ENCODE data around the gene NCKIPSD.

NCKIPSD gene

DNA sequence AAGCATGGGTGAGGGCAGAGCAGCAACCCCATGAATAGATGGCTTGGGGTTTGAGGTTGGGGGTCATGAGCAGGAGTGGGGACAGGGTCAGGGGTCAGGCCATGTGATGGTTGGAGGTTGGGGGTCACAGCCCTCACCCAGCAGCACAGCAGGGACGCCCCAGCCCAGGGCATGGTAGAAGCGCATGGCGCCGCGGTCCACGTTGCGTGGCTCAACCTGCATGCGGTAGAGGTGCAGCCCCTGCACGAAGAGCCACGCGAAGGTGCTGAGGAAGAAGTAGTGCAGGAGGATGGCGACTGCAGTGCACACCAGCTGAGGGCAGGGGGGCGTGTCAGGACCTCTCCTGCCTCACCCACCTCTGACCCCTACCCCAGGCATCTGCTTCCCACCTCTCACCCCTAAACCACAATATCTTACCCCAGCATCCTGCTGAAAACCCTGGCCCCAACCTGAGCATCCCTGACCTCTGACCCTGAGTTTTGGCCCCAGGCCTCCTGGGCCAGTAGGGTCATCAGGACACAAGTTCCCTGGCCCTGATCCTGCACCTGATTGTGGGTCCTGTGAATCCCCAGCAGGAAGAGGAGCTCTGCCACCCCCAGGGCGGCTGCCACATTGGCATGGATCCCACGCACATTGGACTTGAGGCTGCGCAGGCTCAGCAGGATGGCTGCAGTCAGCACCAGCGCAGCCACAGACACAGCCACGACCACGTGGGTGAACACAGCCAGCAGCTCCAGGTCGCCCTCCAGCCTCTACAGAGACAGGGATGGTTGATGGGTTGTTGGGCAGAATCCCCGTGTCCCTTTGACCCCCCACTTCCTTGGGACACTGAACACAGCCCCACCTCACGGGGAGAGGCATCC is 40.6 kb downstream of the NCKIPSD start:
- no peak for ATAC-seq

DNA sequence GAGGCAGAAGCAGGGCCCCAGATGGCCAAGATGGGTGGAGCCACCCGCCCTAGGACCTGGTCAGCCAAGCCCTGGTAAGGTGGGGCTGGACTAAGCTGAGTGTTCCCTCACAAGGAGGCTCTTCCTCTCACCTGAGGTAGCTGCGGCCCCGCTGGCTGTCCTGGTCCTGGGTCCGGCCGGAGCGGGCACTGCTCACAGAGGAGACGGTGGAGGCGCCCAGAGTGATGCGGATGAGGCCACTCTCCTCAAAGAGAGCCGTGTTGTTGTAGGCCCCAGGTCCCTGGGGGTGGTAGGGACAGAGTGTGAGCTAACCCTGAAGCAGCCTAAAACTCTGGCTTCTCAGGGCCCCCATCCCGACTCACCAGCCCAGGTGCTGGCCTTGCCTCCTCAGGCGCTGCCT is 43.1 kb downstream of the NCKIPSD start:
- no peak for ATAC-seq

DNA sequence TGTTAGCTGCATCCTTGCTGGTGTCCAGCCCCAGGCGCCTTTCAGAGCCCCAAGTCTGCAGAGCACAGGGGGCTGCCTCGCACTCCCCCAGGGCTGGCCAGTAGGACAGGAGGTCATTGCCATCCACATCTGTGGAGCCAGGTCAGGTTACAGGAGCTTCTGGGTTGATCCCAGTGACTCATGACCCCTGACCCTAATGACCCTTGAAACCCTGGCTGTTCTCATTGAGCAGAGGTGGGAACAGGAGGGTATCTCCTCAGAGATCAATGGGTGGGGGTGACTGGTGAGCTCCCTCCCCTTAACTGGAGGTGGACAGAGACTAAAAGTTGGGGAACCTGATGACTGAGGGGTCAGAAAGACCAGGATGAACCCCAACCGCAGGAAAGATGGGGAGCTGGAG is 44.3 kb downstream of the NCKIPSD start:
- ATAC-seq, result no peak

DNA sequence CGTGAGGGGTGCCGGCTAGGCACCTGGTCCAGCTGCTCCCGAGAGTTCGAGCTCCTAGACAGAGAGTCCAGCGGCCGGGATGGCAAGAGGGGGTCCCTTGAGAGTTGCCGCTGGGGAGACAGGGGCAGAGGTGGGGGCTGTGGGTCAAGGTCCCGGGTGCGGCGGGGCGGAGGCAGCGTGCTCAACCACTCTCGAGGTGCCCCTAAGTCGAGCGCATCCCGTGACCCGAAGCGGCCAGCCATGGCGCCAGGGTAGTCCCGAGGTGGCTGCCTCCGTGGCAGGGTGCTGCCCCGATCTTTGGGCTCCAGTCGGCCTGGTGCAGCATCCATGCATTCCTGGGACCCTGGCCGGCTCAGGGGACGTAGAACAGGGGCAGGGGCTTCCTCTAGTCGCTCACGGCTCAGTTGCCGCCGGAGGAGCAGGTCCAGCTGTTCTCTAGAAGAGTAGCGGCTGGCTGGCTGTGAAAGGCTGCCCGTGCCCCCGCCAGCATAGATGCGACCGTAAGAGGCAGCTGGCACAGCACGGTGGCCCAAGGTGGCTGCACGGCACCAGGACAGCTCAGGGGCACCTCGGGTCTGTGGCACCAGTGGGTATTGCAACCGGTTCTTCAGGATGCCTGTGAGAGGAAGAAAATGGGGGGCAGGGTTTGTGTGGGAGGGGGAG is 45.6 kb downstream of the NCKIPSD start:
- ATAC-seq, result no peak

DNA sequence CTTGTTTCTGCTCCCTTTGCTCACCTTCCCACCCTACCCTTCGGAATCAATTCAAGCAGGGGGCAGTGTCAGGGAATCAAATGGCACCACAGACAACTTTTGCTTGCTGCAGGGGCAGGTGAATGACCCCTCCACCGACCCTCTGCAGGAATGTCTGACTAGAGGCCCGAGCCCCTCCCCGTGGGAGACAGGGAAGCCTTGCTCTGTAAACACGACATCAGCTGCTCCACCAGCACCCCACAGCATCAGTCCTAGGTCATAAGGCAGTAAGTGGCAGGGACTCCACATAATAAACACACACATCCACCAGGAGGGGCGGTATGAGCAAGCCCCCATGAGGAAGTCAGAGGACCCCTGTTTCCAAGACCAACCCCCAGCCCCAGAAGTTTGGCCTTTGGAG is 48.4 kb downstream of the NCKIPSD start:
- ATAC-seq, result no peak

DNA sequence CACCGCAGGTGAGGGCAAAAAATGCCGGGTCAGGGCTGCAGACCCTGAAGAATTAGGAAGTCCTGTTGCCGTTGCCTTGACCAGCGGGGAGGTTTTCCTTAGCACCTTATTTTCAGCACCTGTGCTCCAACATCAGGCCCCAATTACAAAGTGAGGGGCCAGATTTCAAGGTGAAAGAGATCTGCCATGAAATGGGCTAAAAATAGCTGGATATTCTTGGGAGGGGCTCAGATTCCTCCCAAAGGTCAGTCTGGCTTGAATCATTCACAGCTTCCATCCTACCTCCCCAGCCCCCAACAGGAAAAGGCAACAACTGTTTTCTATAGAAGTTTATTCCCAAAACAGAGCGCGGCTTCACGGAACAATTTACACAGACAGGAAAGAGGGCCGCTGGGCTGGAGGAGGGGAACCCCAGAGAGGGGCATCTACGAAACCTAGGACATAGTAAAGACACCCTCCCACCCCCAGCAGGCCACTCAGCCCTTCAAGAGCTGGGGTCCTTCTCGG is 49.5 kb downstream of the NCKIPSD start:
- no peak for ATAC-seq

DNA sequence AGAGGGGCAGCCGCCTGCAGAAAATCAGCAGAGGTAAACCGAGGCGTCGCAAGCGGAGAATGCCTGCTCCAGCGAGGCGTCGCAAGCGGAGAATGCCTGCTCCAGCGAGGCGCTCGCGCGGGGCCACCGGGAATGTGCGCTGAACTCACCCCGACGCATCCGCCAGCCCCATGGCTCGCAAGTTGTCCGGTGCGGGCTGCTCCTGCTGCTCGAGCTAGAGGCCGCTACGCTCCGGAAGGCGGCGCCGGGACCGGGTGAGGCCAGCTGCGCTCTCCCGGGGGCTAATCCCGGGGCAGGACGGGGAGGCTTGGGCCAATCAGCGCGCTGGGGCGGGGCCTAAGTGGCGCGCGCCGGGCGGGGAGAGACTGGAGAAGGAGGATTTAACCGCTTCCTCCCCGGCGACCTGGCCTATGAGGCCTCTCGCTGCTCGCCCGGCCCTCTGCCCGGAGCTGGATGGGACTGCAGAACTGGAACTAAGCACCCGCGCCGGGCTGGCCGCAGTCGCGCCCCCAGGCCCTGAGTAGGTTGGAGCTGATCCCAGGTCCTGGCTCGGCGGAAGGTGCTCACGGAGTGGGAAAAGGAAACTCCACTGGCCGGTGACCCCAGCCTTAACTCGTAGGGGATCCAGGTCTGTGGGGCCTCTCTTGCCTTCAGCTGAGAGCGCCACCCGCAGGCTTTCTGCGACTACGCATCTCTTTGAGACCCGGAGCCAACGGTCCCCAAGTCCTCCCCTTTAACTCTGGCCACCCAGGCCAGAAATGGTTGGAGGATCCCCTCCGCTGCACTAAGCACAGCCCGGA is 50.3 kb downstream of the NCKIPSD start, which contains the start of gene SLC26A6:
Gene SLC26A6, minus strand, starts transcription at position 240 of the 800 bp plus-strand sequence. Its CDS starts 68 bp downstream, at position 172.
- peak; percentile 96 to 97 for ATAC-seq

DNA sequence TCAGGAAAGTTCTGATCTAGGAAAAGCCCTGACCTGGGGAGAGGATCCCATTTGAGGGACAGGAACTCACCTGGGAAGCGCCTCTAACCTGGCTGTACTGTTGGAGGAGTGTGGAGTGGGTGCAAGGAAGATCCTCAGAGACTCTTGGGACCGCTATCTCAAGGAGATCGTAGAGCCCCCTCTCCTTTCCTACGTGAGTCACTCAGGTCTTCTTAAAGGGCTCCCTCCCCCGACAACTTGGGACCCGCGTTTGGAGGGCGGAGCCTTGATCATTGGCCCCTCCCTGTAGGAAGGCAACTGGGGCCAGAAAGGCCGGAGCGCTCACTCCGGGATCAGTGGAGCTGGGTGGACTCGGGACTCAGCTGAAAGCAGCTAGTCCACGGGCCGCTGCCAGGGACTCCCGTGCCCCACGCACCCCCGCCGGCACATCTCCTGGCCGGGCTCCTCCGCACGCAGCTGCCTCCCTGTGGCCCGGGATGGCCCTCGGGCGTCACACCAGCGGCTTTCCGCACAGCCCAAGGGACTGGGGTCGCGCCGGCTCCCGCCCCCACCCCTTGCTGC is 51.0 kb downstream of the NCKIPSD start:
- ATAC-seq, result peak; percentile 15 to 35

DNA sequence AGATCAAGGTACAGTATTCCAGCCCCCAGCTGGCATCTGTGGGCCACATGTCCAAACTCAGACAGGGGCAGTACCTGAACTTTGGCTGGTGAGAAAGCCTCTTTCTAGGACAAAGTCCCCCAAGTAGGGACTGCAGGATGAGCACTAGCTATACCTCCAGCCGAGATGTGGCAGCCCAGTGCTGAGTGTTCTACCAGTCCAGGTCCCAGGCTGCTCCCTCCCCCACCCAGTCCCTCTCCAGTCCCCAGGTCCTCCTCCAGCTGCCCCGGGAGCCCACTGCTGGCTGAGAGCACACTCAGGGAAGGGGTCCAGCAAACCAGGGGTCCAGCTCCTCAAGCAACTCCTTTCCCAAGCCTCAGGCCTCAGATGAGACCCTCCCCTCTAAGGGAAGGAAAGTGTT is 52.0 kb downstream of the NCKIPSD start:
- ATAC-seq, result no peak

DNA sequence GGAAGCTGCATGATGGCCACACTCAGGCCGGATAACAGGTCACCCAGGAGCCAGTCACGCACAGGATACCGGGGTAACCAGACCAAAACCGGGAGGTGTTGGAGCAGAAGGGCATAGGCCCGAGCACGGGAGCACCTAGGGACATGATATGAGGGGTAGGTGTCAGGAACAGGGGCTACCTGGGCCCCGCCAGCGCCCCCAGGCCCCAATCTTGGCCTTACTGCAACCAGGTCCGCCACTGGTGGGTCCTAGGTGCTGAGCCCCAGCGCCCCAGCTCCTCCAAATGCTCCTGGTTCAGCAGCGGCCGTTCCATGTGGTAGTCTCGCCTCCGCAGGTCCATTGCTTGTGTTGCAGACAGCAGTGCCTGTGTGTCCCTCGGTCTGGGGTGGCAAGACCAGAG is 52.5 kb downstream of the NCKIPSD start:
- no peak for ATAC-seq

DNA sequence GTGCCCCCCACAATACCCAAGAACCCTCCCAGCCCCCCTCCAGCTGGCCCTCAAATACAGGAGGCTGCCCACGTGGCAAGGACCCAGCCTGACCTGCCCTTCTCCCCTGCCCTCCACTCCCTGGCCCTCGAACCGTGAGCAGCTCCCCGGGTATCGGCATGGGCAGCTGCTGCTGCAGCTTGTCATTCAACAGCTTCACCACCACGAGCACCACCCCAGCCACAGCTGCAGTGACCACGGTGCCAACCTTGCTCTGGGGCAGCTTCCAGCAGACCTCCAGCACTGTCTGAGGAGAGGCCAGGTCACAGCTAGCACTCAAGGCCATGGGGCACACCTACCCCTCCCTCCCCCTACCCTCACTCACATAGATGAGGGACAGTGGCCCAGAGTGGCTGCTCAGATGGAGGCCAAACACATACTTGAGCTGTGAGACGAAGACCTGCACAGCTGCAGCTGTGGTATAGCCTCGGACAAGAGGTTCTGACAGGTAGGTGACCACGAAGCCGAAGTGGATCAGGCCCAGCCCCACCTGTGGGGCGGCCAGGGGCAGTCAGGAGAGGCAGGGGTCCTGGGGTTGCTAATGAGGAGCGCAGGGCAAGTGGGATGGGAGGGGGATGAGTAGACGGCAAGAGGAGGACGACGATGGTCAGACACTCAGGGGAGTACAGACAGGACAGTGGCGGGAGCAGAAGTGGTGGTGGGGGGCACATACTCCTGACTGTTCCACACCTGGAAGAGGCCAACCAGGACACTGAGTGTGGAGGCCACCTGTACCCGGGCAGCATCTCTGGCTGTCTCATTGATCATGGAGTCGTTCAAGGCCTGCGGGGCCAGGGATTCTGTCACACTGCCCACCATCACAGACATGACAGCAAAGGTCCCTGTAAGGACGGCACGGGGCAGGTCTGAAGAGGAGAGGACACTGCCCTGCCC is 53.9 kb downstream of the NCKIPSD start:
- no peak for ATAC-seq

DNA sequence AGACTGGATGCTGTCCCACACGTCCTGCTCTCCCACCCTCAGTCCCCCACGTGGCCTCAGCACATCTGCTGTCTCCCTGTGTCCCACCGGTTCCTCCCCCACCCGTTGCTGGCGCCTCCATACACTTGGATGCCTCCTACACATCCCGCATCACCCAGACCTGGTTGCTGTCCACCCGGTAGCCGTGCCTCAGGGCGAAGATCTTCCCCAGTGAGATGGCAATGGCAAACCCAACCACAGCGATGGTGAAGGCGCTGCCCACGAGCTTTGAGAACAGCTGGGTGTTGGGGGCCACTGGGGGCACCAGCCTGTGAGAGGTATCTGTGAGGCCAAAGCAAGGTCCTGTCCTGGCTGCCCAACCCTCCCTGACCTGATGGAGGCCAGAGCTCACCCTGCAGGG is 54.9 kb downstream of the NCKIPSD start:
- no peak for ATAC-seq

DNA sequence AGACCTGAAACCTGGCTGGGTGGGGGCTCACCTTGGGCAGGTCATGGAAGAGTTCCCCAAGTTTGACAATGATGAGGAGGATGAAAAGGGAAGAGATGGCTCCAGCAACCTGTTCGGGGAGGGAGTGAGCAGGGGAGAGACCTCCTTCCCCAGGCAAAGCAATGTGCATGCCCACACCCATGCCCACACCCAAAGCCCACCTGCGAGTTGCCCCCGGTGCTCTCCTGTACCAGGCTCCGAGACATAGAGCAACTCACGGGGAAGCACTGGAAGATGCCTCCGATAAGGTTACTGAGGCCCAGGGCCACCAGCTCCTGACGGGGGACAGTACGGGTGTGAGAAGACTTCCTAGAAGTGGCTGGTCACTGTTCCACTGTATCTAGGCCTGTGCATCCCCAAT is 55.3 kb downstream of the NCKIPSD start:
- no peak for ATAC-seq

DNA sequence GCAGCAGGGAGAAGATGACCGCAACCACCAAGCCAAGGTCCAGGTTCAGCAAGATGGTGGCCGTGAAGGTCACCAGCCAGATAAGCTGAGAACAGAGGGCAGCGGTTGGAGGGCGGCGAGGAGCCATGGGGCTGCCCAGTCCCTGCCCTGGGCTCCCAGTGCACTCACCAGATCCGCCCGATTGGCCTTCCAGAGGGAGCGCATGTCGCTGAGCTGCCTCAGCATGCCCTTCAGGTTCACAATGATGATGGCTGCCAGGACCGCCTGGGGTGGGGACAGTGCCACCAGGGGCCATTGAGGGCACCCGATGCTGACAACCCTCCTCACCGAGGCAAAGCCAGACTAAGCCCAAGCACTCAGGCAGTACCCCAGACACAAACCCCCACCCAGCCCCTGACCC is 55.8 kb downstream of the NCKIPSD start:
- no peak for ATAC-seq

DNA sequence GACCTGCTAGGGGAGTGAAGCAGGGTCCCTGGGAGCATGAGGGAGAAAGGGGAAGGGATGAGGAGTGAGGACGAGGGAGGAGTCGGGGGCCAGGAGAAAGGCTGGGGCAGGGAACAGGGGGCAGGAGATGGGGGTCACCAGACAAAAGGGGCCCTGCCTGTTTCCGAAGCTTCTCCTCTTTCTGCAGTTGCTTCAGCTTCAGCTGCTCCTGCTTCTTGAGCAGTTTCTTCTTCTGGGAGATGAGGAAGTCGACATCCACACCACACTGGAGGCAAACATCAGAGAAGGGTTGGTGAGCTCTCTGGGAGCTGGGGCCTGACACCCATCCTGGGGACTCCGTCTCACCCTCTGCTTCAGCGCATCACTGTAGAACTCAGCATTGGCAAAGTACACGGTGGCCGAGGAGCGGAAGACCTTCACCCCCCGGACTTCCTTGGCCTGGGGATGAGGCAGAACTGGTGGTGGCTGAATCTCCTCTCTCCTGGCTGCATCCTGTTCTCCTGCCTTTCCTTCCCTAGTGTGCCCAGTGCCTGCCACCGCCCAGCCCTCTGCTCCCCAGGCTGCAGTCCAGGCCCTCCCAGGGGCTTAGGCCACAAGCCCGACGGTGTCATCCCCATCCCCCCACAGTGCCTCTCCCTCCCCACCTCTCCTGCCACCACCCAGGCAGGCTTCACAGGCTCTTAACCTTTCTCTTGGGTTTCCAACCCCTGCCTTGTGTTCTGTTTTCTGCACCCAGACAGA is 57.3 kb downstream of the NCKIPSD start:
- ATAC-seq, result no peak

DNA sequence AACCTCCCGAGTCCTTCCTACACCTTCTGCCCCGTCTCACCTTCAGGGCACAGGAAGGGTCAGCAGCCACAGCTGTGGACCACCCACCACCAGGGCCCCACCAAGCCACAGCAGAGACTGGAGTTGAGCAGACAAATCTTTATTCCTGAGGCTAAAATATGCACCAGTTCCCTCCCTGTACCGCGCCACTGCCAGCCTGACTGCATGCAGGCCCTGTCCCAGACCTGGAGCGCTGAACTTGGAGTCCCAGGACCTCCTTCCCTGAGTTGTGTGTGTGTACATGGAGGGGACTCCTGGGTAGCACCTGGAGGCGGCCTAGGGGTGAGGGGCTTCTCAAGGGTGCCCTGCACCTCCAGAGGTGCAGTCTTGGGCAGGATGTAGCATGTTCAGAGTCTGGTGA is 60.1 kb downstream of the NCKIPSD start:
- no peak for ATAC-seq

DNA sequence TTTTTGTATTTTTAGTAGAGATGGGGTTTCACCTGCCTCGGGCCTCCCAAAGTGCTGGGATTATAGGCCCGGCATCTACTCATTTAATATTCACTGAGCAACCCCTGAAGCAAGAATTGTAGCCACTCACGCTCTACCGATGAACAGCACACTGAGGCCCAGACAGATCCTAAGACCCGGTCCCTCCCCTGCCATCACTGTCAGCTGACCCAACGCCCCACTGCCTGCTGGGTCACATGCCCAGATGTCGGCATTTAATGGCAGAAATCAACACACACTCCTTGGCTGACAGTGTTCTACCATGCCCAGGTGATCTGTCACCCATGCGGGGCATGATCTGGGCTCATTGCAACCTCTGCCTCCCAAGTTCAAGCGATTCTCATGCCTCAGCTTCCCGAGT is 60.9 kb downstream of the NCKIPSD start:
- ATAC-seq, result no peak

DNA sequence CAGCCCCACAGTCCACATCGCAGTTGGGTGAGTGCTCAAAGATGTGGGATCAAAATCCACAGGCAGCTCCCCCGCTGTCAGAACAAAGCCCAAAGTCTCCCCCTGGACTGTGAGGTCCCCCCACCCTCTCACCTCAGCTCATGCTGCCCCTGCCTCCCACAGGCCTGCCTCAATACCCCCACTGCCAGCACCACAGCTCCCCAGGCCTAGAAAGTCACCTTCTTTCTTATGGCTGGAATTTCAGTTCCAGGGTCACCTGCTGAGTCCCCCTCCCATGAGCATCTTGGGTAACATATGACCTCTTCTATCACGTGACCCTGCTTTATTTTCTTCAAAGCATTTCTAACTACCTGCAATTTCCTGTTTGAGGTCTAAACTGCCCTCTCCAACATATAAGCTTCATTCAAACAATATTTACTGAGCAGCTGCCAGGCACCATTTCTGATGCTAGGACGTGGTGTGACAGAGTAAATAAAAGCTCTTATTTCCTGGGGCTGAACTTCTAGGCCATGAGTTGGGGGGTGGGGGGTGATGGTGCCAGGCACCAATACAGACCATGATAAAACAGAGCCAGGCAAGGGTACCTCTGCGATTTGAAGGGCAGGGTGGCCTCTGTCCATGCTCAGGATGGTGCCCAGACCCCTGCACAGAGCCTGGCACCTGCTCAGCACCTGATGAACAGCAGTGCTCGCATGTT is 61.7 kb downstream of the NCKIPSD start:
- no peak for ATAC-seq

Measured in activated CD4-positive, CD25-positive, alpha-beta regulatory T cell treated with anti-CD3 and anti-CD28 coated beads, Interleukin-2, amount 50 U/mL, for 24 hours (primary cell).